AG04450 (cell line): ENCODE data around the gene TRIM38. TPM values are rescaled to one million over a fixed set of nuclear protein-coding genes. Genes with fewer than 3 reads are reported as not detected.
"Not testable (repeated sequence)": the region's sequence is repeated elsewhere in the genome, so short reads cannot be mapped to it uniquely, and the experiment has no call there.

Experiments used
- CTCF ChIA-PET: fragments of 300-600, 350-600 bp; formaldehyde crosslinking; extraction: SDS; loops from one replicate; lab custom pipeline; 2022; ENCODE audit warnings: antibody characterized with exemption, inconsistent platforms; lab: Charles Lee
- POLR2A ChIA-PET: fragments of 350-600 bp; formaldehyde crosslinking; extraction: SDS; loops from one replicate; lab custom pipeline; 2021; ENCODE audit warnings: antibody characterized with exemption, inconsistent platforms; lab: Yijun Ruan, JAX
- DNase-seq: peaks from one replicate; pipeline ENCODE4 v3.0.0-alpha.2; 2011; ENCODE audit warnings: low read depth, low spot score
- H3K27ac ChIP-seq: one replicate; pipeline ENCODE4 v1.5.1; 2012; ENCODE audit warnings: low read depth, low read length, control low read depth
- H3K27me3 ChIP-seq: one replicate; pipeline ENCODE4 v1.6.0; 2012; ENCODE audit warnings: low read length; ENCODE audit not compliant: control insufficient read depth, insufficient read depth
- H3K4me3 ChIP-seq: 2 replicates; pipeline ENCODE4 v1.5.1; 2011; ENCODE audit warnings: mild to moderate bottlenecking, low read depth, low read length, control low read depth
- H3K9me3 ChIP-seq: 2 replicates; pipeline ENCODE4 v1.5.1; 2012; ENCODE audit warnings: low read length; ENCODE audit not compliant: control insufficient read depth, insufficient read depth
- CTCF ChIP-seq: IDR thresholded peaks from 2 replicates; pipeline ENCODE4 v1.5.1; 2011; ENCODE audit warnings: low read depth, low read length, control low read depth, inconsistent platforms
- polyA plus RNA-seq: library from polyadenylated mRNA; depleted of rRNA; stranded (reverse); fragments of >200 nt; gene quantifications from 2 replicates; pipeline ENCODE4 v1.2.3, GENCODE V29; 2011

Gene TRIM38
- polyA plus RNA-seq, 1 experiment, result 9.1 TPM

- Histone ChIP-seq H3K9me3 (no peaks in the 10 kb centered on the region), H3K4me3 (no peak overlapping the region), H3K27ac (no peak overlapping the region), H3K27me3 (no peaks in the 10 kb centered on the region)
- no peak for DNase-seq
- no peak for TF ChIP-seq CTCF
- CTCF ChIA-PET, result no interaction called here
- POLR2A ChIA-PET, result no interaction called here
Observed at GRCh38 chr6:25927178-25927577, 35.4 kb upstream of the TRIM38 start.

- no peaks in the 10 kb centered on the region for H3K27me3 ChIP-seq
- no peak overlapping the region for H3K4me3 ChIP-seq
- ChIA-PET CTCF (interaction anchor here (0.6 kb wide), 1 partner anchor 27 kb away, joined by 6 read pairs; no protein-coding TSS in a partner anchor), POLR2A (no interaction called here)
- H3K9me3 ChIP-seq, result no peaks in the 10 kb centered on the region
- DNase-seq, result no peak
- no peak overlapping the region for H3K27ac ChIP-seq
- TF ChIP-seq CTCF, result no peak
Observed at GRCh38 chr6:25927756-25928216, 34.8 kb upstream of the TRIM38 start.

- no peak overlapping the region for H3K27ac ChIP-seq
- H3K4me3 ChIP-seq, result no peak overlapping the region
- no peaks in the 10 kb centered on the region for H3K27me3 ChIP-seq
- no peaks in the 10 kb centered on the region for H3K9me3 ChIP-seq
- CTCF ChIA-PET, result interaction anchor here (0.6 kb wide), 1 partner anchor 27 kb away, joined by 6 read pairs; no protein-coding TSS in a partner anchor
- no peak for TF ChIP-seq CTCF
- POLR2A ChIA-PET, result no interaction called here
- DNase-seq, result no peak
Observed at GRCh38 chr6:25928562-25929324, 33.9 kb upstream of the TRIM38 start.

- CTCF ChIA-PET, POLR2A ChIA-PET, H3K27ac ChIP-seq, DNase-seq, H3K9me3 ChIP-seq, H3K4me3 ChIP-seq, H3K27me3 ChIP-seq: not testable (repeated sequence)
Observed at GRCh38 chr6:25929785-25930184, 32.8 kb upstream of the TRIM38 start.

- ChIA-PET POLR2A (no interaction called here), CTCF (no interaction called here)
- H3K27me3 ChIP-seq, result no peaks in the 10 kb centered on the region
- no peak for TF ChIP-seq CTCF
- no peak within 1 kb of the TSS for H3K4me3 ChIP-seq
- H3K27ac ChIP-seq, result no peak within 1 kb of the TSS
- H3K9me3 ChIP-seq, result no peaks in the 10 kb centered on the region
- no peak for DNase-seq
Observed at GRCh38 chr6:25930532-25931410, 31.8 kb upstream of the TRIM38 start, which contains the start of gene SLC17A2. Gene SLC17A2, minus strand, starts transcription at chr6:25930691. Its CDS starts 4,895 bp downstream, at chr6:25925796.
